ENCODE data around the gene TGFBR1.

The TGFBR1 gene

GRCh38 chr9:99108131-99108530 lies 3.2 kb downstream of the TGFBR1 start:
- DNase-seq = no peak
- H2AFZ ChIP-seq (ENCODE audit: low read depth, low read length) = no peak overlapping the region
- no peaks in the 10 kb centered on the region for H3K27me3 ChIP-seq (ENCODE audit: insufficient read depth, low read length, poor library complexity)
- no peak overlapping the region for H3K27ac ChIP-seq (ENCODE audit: low read length)
- H3K4me1 ChIP-seq (ENCODE audit: insufficient read depth, low read length) = peaks cover 84% of the 10 kb centered on the region
- no peak overlapping the region for H3K9ac ChIP-seq (ENCODE audit: low read depth, low read length)
- H3K36me3 ChIP-seq (ENCODE audit: insufficient read depth, low read length) = no peaks in the 10 kb centered on the region
- H3K4me3 ChIP-seq (ENCODE audit: low read depth in 1 of 2, low read length in 2 of 2) = no peak overlapping the region
- peaks cover 21% of the 10 kb centered on the region; the same call in 1 of the 2 replicates for H4K20me1 ChIP-seq (ENCODE audit: insufficient read depth, low read length)
- no peaks in the 10 kb centered on the region for H3K9me3 ChIP-seq (ENCODE audit: insufficient read depth, low read length, severe bottlenecking)
- no peak for ATAC-seq (ENCODE audit: insufficient read depth, low read depth)
- peaks cover 64% of the 10 kb centered on the region for H3K79me2 ChIP-seq (ENCODE audit: insufficient read depth, low read length)
- no peak for TF ChIP-seq EZH2 (IDR thresholded peaks at IDR 0.05; ENCODE audit: borderline replicate concordance, low read depth, low read length, severe bottlenecking)
- TF ChIP-seq, protein P1, sequence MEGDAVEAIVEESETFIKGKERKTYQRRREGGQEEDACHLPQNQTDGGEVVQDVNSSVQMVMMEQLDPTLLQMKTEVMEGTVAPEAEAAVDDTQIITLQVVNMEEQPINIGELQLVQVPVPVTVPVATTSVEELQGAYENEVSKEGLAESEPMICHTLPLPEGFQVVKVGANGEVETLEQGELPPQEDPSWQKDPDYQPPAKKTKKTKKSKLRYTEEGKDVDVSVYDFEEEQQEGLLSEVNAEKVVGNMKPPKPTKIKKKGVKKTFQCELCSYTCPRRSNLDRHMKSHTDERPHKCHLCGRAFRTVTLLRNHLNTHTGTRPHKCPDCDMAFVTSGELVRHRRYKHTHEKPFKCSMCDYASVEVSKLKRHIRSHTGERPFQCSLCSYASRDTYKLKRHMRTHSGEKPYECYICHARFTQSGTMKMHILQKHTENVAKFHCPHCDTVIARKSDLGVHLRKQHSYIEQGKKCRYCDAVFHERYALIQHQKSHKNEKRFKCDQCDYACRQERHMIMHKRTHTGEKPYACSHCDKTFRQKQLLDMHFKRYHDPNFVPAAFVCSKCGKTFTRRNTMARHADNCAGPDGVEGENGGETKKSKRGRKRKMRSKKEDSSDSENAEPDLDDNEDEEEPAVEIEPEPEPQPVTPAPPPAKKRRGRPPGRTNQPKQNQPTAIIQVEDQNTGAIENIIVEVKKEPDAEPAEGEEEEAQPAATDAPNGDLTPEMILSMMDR (IDR thresholded peaks at IDR 0.05; ENCODE audit: borderline replicate concordance, extremely low read depth, low read length, poor library complexity, severe bottlenecking) = no peak
- 0 out of 2 replicates have a peak overlapping the region, but pooled peaks have one; percentile 85 for H3K4me2 ChIP-seq (ENCODE audit: insufficient read depth, low read length)

- ATAC-seq (ENCODE audit: insufficient read depth, low read depth) (no peak), DNase-seq (no peak)
- Histone ChIP-seq H3K27ac (ENCODE audit: low read length) (no peak overlapping the region), H3K27me3 (ENCODE audit: insufficient read depth, low read length, poor library complexity) (no peaks in the 10 kb centered on the region), H2AFZ (ENCODE audit: low read depth, low read length) (no peak overlapping the region), H3K4me3 (ENCODE audit: low read depth in 1 of 2, low read length in 2 of 2) (no peak overlapping the region), H3K4me2 (ENCODE audit: insufficient read depth, low read length) (no peak overlapping the region), H3K79me2 (ENCODE audit: insufficient read depth, low read length) (peaks cover 74% of the 10 kb centered on the region), H3K4me1 (ENCODE audit: insufficient read depth, low read length) (peaks cover 89% of the 10 kb centered on the region), H3K9ac (ENCODE audit: low read depth, low read length) (no peak overlapping the region), H3K9me3 (ENCODE audit: insufficient read depth, low read length, severe bottlenecking) (no peaks in the 10 kb centered on the region), H4K20me1 (ENCODE audit: insufficient read depth, low read length) (peaks cover 32% of the 10 kb centered on the region; the same call in 1 of the 2 replicates), H3K36me3 (ENCODE audit: insufficient read depth, low read length) (no peaks in the 10 kb centered on the region)
- TF ChIP-seq, protein P1 (IDR thresholded peaks at IDR 0.05; ENCODE audit: borderline replicate concordance, extremely low read depth, low read length, poor library complexity, severe bottlenecking) = no peak
- no peak for TF ChIP-seq EZH2 (IDR thresholded peaks at IDR 0.05; ENCODE audit: borderline replicate concordance, low read depth, low read length, severe bottlenecking)
Observed at GRCh38 chr9:99109522-99109921, 4.6 kb downstream of the TGFBR1 start.

DNA sequence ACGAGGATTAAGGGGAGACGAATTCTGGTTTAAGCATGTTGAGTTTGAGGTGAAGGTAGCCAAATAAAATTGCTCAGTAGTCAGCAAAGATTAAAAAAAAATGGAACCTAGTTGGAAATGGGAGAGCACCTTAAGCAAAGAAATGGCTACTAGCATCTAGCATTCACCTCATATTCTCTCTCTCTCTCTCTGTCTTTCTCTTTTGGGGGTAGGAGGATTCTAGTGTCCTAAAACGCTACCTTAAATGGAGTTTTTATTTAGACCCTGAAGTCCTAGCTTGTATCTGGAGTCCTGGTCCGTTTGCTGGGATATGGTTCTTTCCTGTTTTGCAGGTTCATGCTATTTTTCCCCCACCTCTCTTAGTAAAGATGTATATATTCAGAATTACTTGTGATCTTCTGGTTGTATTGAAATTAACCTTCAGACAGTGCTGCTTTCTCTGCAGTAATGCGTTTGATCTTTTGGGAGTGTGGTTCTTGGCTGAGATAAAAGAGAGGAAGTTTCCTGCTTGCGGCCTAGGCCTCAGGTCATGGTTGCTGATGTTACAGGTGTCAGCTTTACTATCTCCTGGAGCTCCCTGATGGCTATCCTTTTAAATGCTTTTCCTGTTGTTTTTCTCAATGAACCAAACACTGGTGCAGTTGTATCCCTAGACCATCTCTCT lies 8.0 kb downstream of the TGFBR1 start:
- Histone ChIP-seq H3K79me2 (ENCODE audit: insufficient read depth, low read length) (peaks cover 78% of the 10 kb centered on the region), H3K27me3 (ENCODE audit: insufficient read depth, low read length, poor library complexity) (no peaks in the 10 kb centered on the region), H3K4me3 (ENCODE audit: low read depth in 1 of 2, low read length in 2 of 2) (peak overlapping the region in 1 of 2 experiments; percentile 20; a peak in 2 of 4 replicates), H2AFZ (ENCODE audit: low read depth, low read length) (no peak overlapping the region), H3K36me3 (ENCODE audit: insufficient read depth, low read length) (no peaks in the 10 kb centered on the region), H3K4me2 (ENCODE audit: insufficient read depth, low read length) (peak overlapping the region; percentile 53), H3K9ac (ENCODE audit: low read depth, low read length) (peak overlapping the region; percentile 24), H3K9me3 (ENCODE audit: insufficient read depth, low read length, severe bottlenecking) (no peaks in the 10 kb centered on the region), H3K4me1 (ENCODE audit: insufficient read depth, low read length) (peaks cover 67% of the 10 kb centered on the region), H4K20me1 (ENCODE audit: insufficient read depth, low read length) (peaks cover 37% of the 10 kb centered on the region; the same call in 1 of the 2 replicates), H3K27ac (ENCODE audit: low read length) (peak overlapping the region; percentile 70)
- ATAC-seq (ENCODE audit: insufficient read depth, low read depth) (peak; percentile 97), DNase-seq (peak; percentile 76)
- no peak for TF ChIP-seq EZH2 (IDR thresholded peaks at IDR 0.05; ENCODE audit: borderline replicate concordance, low read depth, low read length, severe bottlenecking)
- TF ChIP-seq, protein P1 (IDR thresholded peaks at IDR 0.05; ENCODE audit: borderline replicate concordance, extremely low read depth, low read length, poor library complexity, severe bottlenecking) = no peak
